NCI-H2107 (cell line): ENCODE data around the gene JSRP1.
"Not testable (repeated sequence)": the region's sequence is repeated elsewhere in the genome, so short reads cannot be mapped to it uniquely, and the experiment has no call there.

Experiments used
- DNase-seq: peaks from one replicate; lab custom pipeline; 2025; lab: John Stamatoyannopoulos, UW

JSRP1 gene

DNA sequence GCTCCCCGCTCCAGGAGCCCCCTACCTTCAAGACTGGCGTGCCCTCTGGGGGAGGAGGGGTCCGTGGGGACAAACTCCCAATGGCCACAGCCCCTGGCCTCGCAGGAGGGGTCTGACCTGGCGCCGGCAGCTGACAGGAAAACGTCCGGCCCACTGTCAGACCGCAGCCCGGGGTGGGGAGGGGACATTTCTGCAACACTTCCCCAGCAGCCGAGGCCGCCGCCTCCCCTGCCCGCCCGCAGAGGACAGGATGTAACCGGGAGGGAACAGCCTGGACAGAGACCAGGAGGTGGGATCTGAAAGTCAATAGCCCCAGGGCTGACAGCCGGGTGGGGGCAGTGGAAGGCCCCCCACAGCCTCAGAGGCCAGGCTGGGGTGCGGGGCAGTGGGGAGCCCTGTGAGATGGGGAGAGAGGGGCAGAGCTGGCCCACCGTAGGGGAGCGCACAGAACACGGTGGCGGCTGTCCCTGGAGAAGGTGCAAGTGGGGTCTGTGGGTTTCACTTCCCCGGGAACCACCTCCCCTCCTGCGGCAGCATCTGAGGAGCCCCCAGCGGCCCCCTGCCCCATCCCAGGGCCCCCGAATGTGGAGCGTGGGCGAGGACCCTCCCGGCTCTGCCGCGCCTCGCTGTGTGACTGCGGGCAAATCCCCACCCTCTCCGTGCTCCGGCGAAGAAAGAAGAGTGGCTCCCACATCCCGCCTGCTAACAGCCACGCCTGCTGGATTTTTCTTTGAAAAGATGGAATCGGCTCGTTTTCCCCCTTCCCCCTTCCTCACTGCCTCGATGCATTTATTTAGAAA, 26.0 kb upstream of the JSRP1 start, which contains the start of gene PEAK3:
Gene PEAK3 (minus strand): TSS at position 114 of the 800 bp plus-strand sequence. CDS start 1,244 bp downstream, outside the sequence.
- no peak for DNase-seq

DNA sequence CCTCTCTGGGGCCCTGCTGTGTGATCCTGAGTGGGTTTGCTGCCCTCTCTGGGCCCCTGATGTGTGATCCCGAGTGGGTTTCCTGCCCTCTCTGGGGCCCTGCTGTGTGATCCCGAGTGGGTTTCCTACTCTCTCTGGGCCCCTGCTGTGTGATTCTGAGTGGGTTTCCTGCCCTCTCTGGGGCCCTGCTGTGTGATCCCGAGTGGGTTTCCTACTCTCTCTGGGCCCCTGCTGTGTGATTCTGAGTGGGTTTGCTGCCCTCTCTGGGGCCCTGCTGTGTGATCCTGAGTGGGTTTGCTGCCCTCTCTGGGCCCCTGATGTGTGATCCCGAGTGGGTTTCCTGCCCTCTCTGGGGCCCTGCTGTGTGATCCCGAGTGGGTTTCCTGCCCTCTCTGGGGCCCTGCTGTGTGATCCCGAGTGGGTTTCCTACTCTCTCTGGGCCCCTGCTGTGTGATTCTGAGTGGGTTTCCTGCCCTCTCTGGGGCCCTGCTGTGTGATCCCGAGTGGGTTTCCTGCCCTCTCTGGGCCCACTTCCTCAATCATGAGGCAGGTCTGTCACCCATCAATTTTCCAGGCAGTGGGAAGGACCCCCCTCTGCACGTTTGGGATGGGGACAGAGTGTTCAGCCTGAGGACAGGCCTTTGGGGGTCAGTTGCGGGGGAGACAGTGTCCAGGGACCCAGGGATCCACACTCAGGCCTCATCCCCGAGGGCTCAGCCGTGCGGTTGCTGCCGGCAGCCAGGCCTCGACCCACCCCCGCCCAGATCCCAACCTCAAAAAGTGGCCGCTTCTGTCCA, 25.2 kb upstream of the JSRP1 start:
- DNase-seq: not testable (repeated sequence)

DNA sequence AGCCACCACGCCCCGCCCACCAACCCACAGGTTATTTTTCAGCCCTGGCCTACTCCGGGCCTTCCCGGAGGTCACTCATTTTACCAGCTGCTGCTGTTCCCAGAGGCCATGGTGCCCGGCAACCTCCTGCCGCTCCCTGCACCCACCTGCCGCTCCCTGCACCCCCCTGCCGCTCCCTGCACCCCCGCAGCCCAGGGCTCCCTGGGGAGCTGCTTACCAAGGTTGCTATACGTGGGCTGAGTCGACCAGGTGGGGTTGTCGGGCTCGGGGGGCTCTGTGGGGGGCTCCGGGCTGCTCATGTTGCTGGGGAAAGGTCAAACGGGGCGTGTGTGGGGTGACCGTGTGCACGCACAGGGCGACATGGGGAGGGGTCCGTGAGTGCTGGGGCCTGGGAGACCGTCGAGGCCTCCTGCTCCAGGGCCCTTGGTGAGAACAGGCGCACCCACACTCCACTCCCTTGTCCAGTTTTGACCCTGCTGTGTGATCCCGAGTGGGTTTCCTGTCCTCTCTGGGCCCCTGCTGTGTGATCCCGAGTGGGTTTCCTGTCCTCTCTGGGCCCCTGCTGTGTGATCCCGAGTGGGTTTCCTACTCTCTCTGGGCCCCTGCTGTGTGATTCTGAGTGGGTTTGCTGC, 24.5 kb upstream of the JSRP1 start:
- DNase-seq: no peak

DNA sequence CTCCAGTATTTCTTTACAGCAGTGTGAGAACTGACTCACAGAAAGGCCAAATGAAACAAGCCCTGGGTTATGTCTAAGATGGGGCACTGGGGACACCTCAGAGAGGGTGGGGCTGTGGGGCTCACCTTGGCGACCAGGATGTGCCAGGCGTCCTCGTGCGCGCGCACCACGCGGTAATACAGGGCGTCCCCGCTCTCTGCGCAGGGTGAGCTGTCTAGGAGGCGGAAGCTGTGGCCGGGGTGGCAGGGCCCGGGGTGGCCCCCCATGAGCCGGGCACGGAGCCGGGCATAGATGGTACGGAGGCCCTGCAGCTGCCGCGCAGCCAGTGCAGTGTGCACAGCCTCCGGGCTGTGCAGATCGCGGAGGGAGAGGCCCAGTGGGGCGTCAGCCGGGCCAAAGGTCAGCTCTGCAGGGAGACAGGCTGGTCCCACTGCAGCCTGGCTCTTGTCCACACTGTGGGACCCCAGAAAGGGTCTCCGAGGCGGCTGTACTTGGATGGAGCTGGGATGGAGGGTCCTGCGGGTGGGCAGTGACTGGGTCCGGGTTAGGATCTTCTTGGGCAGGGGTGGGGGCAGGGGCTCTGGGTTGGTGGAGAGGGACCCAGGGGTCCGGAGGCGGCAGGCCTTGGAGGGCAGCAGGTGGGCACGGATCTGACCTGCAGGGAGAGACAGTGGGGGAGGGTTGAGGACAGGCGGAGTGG, 22.4 kb upstream of the JSRP1 start:
- no peak for DNase-seq

DNA sequence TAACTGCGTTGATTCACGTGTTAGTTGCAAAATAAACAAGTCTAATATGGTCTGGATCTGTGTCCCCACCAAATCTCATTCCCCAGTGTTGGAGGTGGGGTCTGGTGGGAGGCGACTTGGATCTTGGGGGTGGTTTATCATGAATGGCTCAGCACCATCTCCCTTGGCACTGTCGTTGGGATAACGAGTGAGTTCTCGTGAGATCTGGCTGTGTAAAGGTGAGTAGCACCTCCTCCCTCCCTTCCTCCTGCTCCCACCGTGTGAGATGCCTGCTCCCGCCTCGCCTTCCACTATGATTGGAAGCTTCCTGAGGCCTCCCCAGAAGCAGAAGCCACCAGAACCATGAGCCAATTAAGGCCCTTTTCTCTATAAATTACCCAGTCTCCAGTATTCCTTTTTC, 20.9 kb upstream of the JSRP1 start:
- DNase-seq: no peak

DNA sequence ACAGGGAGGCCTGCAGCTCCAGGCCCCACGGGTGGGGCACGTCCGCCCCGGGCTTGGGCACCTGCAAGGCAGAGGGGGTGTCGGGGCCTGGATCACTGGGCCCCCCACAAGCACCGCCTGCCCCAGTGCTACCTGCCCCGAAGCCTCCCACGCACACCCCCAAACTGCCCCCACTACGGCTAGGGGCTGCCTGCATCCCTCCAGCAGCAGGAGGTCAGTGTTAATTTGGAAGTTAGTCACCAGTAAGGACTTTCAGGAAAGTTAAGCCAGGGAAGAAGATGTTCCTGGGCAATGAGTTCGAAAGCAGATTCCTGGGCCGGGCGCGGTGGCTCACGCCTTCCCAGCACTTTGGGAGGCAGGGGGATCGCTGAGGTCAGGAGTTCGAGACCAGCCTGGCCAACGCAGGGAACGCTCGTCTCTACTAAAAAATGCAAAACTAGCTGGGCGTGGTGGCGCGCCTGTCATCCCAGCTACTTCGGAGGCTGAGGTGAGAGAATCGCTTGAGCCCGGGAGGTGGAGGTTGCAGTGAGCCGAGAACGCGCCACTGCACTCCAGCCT, 20.3 kb upstream of the JSRP1 start:
- DNase-seq: no peak

DNA sequence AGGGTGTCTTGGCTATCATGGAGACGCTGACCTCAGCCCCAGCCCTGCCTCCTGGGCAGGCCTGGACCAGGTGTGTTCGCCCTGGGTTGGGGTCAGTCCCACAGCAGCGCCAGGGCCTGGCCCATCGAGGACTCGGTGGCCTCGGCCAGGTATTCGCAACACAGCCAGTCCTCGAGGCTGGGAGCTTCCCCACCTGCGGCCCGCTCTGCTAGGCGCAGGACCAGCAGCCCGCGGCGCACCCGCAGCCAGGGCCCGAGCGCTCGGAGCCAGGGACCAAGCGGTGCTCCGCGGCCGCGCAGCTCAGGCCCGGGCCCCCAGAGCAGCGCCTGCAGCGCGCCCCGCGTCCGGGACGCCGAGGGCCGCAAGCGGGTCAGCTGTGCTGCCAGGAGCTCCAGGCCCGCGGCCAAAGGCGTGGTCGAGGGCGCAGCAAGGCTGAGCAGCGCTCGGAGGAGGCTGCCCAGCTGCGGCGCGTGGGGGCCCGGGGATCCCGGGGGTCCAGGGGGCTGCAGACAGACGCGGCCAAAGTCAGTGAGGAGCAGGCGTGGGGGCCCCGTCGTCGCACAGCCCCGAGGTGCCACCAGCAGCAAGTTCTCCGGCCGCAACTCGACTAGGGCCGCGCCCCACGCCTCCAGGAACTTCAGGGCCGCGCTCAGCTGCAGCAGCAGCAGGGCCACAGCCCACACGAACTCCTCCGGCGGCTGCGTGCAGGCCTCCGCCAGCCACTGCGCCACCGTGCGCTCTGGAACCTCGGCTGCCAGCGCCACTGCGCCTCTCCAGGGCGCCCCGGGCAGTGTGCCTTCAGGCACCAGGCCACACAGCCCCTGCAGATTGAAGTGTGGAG, 19.6 kb upstream of the JSRP1 start:
- no peak for DNase-seq

DNA sequence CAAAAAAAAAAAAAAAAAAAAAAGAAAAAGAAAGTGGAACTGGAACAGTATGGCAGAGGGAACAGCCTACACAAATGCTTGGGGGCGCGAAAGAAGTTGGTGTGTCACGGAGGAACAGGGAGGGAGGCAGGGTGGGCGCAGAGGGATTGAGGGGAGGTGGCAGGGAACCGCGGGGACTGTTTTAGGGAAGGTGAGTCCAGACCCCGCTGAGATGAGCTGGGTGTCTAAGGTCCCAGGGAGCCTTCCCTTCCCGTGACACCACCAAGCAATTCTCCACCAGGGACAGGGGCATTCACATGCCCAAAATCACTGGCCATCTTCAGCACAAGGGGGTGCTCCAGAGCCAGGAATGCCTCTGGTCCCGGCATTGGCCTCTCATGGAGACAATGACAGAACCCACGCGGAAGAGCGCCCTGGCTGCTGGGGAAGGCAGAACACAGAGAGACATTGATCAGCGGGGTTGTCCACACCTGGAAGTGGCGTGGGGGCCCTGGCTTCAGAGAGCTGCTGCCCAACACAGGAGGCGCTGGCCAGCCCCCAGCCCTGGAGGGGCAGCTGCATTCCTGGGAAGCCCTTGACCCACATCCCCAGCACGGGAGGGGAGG, 18.8 kb upstream of the JSRP1 start:
- no peak for DNase-seq

DNA sequence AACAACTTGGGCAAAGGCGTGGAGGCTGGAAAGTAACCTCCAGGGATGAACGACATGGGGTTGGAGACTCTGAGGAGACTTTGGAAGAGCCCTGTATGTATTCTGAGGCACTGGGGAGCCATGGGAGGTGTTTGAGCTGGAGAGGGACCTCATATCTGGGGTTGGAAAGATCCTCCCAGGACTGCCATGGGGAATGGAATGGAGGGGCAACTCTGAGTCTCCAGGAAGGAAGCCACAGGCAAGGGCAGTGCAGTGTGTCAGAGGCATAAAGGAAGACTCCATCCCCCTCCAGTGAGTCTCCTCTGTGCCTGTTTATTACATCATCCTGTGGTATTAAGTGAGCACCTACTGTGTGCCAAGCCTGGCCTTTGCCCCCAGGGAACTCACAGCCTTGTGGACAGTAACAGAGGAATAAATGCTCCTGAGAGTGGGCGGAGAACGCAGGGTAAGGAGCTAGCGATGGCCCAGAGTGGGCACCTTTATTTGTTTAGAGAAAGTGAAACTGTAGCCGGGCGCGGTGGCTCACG, 18.0 kb upstream of the JSRP1 start:
- no peak for DNase-seq

DNA sequence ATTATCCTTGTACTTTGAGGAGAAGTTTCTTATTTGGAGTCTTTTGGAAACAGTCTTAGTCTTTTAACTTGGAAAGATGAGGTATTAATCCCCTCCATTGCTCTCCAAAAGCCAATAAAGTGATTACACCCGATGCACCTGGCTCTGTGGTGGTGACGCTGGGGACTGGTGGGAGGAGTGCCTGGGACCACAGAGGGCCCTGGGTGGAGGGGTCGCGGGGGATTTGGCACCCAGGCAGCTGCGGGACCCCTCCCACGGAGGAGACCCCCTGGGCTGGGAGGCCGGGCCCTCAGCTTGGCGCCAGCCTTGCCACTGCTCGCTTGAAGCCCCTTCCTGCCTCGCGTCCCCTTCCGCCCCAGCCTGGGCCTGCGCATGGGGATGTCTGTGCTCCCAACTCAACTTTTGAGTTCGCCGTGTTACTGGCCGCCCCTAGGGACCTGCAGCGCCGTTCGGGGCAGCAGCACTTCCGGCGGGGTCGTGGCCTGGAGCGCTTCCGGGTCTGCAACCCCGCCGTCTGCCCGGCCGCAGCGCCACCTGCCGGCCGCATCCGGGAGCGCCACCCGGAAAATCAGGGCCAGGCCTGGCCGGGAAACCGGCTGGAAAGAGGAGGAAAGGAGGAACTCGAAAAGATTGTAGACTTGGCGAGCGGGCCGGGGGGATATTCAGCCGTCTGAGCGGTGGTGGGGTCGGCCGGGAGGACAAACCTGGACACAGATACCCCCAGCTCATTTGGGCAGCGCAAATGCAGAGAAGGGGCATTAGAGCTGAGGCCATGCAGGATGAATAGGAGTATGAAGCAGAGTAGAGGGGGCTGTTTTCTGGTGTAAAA, 17.4 kb upstream of the JSRP1 start:
- DNase-seq: peak; percentile 66

DNA sequence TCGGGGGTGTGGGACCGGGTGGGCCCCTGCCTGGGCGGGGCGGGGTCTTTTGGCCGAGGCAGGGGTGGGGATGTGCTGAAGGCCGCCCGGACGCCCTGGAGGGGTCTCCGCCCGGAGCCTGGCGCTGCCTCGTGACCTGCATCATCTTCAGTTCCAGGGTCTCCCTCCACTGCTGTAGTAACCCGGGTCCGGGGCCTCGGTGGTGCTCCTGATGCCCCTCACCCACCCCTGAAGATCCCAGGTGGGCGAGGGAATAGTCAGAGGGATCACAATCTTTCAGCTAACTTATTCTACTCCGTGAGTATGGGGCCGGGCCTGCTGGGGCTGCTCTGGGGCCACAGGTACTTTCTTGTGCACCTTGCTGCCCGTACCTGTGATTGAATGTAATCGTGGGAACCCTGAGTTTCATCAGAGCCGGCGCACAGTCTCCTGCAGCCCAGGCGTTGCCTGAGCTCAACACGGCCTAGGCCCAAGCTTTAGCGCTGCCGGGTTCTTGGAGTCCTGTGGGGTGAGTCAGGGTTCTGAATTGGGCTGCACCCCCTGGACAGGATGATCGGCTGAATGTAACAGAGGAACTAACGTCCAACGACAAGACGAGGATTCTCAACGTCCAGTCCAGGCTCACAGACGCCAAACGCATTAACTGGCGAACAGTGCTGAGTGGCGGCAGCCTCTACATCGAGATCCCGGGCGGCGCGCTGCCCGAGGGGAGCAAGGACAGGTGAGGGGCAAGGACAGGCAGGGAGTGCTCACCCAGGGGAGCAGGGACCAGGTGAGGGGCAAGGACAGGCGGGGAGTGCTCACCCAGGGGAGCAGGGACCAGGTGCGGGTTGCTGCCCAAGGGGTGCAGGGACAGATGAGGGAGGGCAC, 15.3 kb upstream of the JSRP1 start:
- DNase-seq: no peak

DNA sequence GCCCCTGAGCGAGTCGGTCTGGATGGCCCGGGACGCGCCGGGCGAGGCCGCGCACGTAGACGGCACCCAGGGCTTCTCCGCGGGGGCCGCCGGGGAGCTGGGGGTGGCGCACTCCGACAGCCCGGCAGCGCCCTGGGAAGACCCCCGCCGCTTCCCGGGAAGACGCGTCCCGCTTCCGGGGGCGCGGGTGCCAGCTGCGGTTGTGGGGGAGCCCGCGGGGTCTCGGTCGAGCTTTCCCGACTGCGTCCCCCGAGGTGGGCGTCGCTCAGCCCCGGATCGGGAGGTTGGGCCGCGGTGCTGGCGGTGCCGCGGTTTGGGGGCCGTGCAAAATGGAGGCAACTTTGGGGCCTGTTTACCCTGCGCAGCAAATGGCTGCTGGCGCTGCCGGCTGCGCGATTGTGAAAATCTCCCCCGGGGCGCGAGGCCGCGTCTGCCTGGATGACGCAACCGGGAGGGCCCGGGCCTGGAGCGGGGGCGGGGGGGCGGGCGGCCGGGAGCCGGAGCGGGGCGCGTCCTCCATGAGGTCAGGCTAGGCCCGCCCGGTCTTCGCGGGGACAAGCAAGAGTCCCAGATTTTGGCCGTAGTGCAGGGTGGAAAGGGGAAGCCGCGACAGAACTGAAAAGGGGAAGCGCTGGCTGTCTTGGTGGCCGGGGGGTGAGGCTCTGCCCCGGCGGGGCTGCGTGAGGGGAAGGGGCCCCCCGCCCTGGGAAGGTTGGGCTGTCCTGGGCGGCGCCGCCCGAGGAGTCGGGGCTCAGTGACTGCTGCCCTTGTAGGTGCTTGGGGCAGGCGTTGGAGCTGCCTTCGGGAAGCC, 14.4 kb upstream of the JSRP1 start:
- DNase-seq: no peak

DNA sequence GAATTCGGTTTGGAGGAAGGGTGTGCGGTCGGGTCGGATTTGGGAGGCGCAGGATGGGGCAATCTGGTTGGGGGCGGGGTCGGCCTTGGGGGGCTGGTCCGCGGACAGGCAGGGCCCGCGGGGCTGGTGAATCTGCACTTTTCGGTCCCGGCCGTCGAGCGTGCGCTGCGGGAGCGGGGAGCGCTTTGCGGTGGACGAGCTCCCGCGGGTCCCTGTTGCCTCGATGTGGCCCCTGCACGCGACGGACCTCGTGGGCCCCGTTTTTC, 13.9 kb upstream of the JSRP1 start:
- DNase-seq: no peak

DNA sequence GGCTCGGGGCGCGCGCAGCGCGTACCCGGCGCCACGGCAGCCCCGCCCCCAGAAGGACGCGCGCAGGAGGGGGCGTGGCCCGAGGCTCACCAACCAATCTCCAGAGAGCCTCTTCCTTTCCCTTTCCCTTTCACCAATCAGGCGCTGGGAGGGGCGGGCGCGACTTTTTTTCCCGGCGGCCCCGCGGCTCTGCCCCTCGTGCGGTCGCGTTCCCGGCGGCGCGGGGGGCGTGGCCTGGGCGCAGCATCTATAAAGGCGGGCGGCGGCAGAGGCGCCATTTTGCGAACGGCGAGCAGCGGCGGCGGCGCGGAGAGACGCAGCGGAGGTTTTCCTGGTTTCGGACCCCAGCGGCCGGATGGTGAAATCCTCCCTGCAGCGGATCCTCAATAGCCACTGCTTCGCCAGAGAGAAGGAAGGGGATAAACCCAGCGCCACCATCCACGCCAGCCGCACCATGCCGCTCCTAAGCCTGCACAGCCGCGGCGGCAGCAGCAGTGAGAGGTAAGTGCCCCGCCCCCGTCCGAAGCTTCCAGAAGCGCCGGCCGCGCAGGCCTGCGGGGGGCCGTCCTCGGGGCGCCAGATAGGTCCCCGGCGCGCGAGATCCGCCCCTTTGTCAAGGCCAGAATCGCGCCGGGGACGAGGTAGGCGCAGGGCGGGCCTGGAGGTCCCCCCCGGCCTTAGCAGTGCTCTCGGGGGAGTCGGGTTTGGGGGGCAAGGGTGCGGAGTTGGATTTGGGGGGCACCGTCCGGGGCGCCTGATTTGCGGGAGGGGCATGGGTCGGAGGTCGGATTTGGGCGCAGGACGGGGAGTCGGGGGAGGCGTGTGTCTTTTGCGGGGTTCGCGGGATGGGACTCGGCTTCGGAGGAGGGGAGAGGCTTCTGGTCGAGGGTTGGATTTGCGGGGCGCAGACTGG, 13.3 kb upstream of the JSRP1 start:
- DNase-seq: peak; percentile 90

DNA sequence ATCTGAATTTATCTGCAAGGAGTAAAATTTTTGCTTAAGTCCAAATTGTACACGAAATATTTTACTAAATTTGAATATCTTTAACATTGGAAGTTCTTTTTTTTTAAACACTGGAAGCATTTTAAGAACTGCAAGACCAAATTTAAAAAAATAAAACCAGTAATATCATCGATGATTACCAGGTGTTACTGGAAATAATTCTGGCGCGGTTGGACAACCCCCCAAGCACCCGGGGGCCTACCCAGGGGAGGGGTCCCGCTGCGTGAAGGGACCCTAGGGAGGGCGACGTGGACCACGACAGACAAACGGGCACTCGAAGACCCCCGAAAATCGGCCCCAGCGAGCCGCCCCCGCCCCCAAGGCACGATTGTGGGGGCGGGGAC, 12.6 kb upstream of the JSRP1 start:
- DNase-seq: no peak

DNA sequence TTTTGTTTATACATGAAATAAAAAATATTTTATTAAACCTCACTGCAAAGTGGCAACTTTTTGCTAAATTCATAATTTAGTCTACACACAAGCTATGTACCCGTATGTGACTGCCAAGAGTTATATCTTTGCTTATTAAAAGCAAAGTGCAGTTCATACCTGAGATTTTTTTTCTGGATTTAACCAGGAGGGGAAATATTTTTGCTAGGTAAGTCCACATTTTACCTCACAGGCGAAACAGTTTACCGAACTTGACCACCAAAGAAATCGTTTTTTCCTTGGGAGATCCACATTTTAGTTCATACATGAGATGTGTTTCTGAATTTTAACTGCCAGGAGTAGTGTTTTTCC, 12.2 kb upstream of the JSRP1 start:
- DNase-seq: no peak
